Calu3 (cell line): Measurements from ENCODE around the gene PRPH2. TPM values are rescaled to one million over a fixed set of nuclear protein-coding genes. Genes with fewer than 3 reads are reported as not detected.
A peak's percentile ranks its signal among the peaks of the same experiment; 100 is the strongest.

Experiments
- Bru-seq: library from RNA; stranded (reverse); fragments of 400-500 nt; gene quantifications from one replicate; lab custom pipeline; 2021; lab: Mats Ljungman, UMichigan
- BruChase-seq, 2 experiments: library from RNA; stranded (reverse); fragments of 400-500 nt; gene quantifications; one replicate each; lab custom pipeline; 2021; lab: Mats Ljungman, UMichigan
- BruUV-seq: library from RNA; stranded (reverse); fragments of 400-500 nt; replicated peaks from 2 replicates; lab custom pipeline; 2021; lab: Mats Ljungman, UMichigan
- CTCF ChIA-PET: fragments of 300-600 bp; sonication (Branson Sonifier 250); formaldehyde crosslinking; loops from one replicate; lab custom pipeline; 2022; ENCODE audit warnings: antibody characterized with exemption; lab: Charles Lee
- DNase-seq: peaks from one replicate; pipeline ENCODE4 v3.0.0; 2022
- H3K27ac Mint-ChIP-seq: one replicate; pipeline ENCODE4 v1.8.0; 2022; ENCODE audit warnings: mixed read lengths; ENCODE audit not compliant: unreplicated experiment
- H3K27me3 Mint-ChIP-seq: one replicate; pipeline ENCODE4 v1.8.0; 2022; ENCODE audit warnings: mixed read lengths; ENCODE audit not compliant: unreplicated experiment
- H3K36me3 Mint-ChIP-seq: one replicate; pipeline ENCODE4 v1.8.0; 2022; ENCODE audit warnings: mild to moderate bottlenecking, moderate library complexity, mixed read lengths; ENCODE audit not compliant: insufficient read depth, unreplicated experiment
- H3K4me1 Mint-ChIP-seq: one replicate; pipeline ENCODE4 v1.8.0; 2022; ENCODE audit warnings: mild to moderate bottlenecking, low read depth, mixed read lengths; ENCODE audit not compliant: unreplicated experiment
- H3K4me3 Mint-ChIP-seq: one replicate; pipeline ENCODE4 v1.8.0; 2022; ENCODE audit warnings: mild to moderate bottlenecking, low read depth, moderate library complexity, mixed read lengths; ENCODE audit not compliant: unreplicated experiment
- H3K9me3 Mint-ChIP-seq: one replicate; pipeline ENCODE4 v1.8.0; 2022; ENCODE audit warnings: low read depth, mixed read lengths; ENCODE audit not compliant: unreplicated experiment
- intact Hi-C: fragments of 100-400 bp; cut with micrococcal nuclease; formaldehyde crosslinking; loops from one replicate; pipeline ENCODE4 v1.10.0; 2022; ENCODE audit not compliant: unreplicated experiment
- long read RNA-seq: library from polyadenylated mRNA; stranded (forward); transcript quantifications from one replicate; pipeline ENCODE4 v2.0.0, GENCODE V29; 2022
- total RNA-seq: library from RNA; stranded (reverse); gene quantifications from 2 replicates; pipeline ENCODE4 v1.2.3, GENCODE V29; 2022
- TF ChIP-seq, protein P1 (sequence below): fragments of 200-600 bp; IDR thresholded peaks from one replicate; pipeline ENCODE4 v1.8.0; 2022; ENCODE audit warnings: antibody characterized with exemption; ENCODE audit not compliant: unreplicated experiment

The PRPH2 gene, protein sequence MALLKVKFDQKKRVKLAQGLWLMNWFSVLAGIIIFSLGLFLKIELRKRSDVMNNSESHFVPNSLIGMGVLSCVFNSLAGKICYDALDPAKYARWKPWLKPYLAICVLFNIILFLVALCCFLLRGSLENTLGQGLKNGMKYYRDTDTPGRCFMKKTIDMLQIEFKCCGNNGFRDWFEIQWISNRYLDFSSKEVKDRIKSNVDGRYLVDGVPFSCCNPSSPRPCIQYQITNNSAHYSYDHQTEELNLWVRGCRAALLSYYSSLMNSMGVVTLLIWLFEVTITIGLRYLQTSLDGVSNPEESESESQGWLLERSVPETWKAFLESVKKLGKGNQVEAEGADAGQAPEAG
- total RNA-seq = not detected in 2 replicates
- Bru-seq, nascent RNA = not detected
- BruChase-seq, experiment 1, labeled RNA remaining after a 6-hour chase = percentile 8 among the genes with signal in this experiment
- percentile 4 among the genes with signal in this experiment for BruChase-seq, experiment 2, labeled RNA remaining after a 2-hour chase
- long read RNA-seq = 0 reads

DNA sequence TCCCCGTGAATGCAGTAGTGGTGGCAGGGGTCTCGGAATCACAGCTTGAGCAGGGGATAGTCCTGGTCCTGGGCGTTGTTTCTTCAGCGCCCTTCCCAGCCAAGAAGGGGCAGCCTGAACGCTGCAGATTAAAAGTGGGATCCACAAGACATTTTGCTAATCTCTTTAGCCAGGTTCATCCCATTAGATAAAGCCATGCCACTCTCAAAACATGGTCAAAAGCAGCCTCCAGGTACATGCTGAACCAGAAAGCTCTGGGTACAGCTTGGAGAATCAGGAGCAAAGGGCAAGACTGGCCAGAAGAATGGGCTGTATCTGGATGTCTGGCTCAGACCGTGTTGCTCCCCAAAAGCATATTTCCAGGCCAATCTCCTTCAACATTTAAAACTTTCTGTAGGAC lies at the start of gene PRPH2:
Gene PRPH2, minus strand, starts transcription at position 101 of the 400 bp plus-strand sequence. CDS start 263 bp downstream, outside the sequence.
- H3K4me3 Mint-ChIP-seq = no peak within 1 kb of the TSS

DNA sequence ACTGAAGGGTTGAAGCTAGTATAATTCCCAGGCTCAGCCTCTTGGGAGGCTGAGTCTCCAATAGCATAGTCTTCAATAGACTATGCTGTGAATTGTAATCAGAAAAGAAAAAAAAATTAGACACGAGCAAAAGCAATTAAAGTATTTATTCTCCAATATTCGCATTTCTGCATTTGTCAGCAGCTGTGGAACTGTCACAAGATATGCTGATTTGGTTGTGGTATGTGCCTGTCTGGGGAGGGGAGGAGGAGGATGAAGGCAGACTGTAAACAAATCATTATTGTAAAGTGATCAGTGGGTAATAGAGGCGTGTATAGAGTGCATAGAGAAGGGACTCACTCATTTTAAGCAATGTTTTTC lies 49.3 kb upstream of the PRPH2 start:
- Mint-ChIP-seq H3K27ac (no peak overlapping the region), H3K36me3 (no peaks in the 10 kb centered on the region), H3K4me1 (peaks cover 24% of the 10 kb centered on the region), H3K9me3 (no peaks in the 10 kb centered on the region), H3K27me3 (no peaks in the 10 kb centered on the region), H3K4me3 (no peak overlapping the region)
- intact Hi-C loops = no loop called here
- no TSS peak for BruUV-seq
- no peak for DNase-seq
- CTCF ChIA-PET = no interaction called here
- TF ChIP-seq, protein P1, sequence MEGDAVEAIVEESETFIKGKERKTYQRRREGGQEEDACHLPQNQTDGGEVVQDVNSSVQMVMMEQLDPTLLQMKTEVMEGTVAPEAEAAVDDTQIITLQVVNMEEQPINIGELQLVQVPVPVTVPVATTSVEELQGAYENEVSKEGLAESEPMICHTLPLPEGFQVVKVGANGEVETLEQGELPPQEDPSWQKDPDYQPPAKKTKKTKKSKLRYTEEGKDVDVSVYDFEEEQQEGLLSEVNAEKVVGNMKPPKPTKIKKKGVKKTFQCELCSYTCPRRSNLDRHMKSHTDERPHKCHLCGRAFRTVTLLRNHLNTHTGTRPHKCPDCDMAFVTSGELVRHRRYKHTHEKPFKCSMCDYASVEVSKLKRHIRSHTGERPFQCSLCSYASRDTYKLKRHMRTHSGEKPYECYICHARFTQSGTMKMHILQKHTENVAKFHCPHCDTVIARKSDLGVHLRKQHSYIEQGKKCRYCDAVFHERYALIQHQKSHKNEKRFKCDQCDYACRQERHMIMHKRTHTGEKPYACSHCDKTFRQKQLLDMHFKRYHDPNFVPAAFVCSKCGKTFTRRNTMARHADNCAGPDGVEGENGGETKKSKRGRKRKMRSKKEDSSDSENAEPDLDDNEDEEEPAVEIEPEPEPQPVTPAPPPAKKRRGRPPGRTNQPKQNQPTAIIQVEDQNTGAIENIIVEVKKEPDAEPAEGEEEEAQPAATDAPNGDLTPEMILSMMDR = no peak

More for the DNA sequence above, at the start of gene PRPH2:
- Mint-ChIP-seq H3K27ac (no peak within 1 kb of the TSS), H3K9me3 (no peaks in the 10 kb centered on the region), H3K27me3 (peaks cover 25% of the 10 kb centered on the region), H3K36me3 (peaks cover 8% of the 10 kb centered on the region), H3K4me1 (peaks cover 16% of the 10 kb centered on the region)
- TF ChIP-seq, protein P1 = no peak
- no peak for DNase-seq
- intact Hi-C loops = no loop called here
- BruUV-seq = no TSS peak
- CTCF ChIA-PET = no interaction called here

GRCh38 chr6:42769836-42770235 lies 47.4 kb upstream of the PRPH2 start:
- CTCF ChIA-PET = interaction anchor here (0.6 to 0.8 kb wide), 3 partner anchors 12 to 43 kb away, joined by 3 read pairs; partner anchors contain the start of gene BICRAL
- intact Hi-C loops = no loop called here
- peaks cover 4% of the 10 kb centered on the region for H3K36me3 Mint-ChIP-seq
- no peak overlapping the region for H3K4me3 Mint-ChIP-seq
- no peaks in the 10 kb centered on the region for H3K27me3 Mint-ChIP-seq
- BruUV-seq = no TSS peak
- TF ChIP-seq, protein P1 = no peak
- H3K4me1 Mint-ChIP-seq = peaks cover 31% of the 10 kb centered on the region
- no peaks in the 10 kb centered on the region for H3K9me3 Mint-ChIP-seq
- H3K27ac Mint-ChIP-seq = no peak overlapping the region
- no peak for DNase-seq

DNA sequence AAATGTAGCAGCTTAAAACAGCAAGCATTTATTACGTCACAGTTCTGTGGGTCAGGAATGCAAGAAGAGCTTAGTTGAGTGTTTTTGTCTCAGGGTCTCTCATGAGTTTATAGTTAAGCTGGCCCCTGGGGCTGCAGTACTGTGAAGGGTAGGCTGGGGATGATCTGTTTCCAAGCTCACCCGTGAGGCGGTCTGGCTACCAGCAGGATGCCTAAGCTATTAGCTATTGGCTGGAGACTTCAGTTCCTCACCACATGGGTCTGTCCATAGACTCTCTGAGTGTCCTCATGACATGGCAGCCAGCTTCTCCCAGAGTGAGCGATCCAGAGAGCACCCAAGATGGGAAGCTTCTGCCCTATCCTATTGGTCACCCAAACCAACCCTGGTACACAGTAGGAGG lies 46.7 kb upstream of the PRPH2 start:
- no TSS peak for BruUV-seq

More for the DNA sequence above, 46.7 kb upstream of the PRPH2 start:
- Mint-ChIP-seq H3K9me3 (no peaks in the 10 kb centered on the region), H3K36me3 (peaks cover 7% of the 10 kb centered on the region), H3K4me3 (no peak overlapping the region), H3K4me1 (peaks cover 23% of the 10 kb centered on the region), H3K27me3 (no peaks in the 10 kb centered on the region), H3K27ac (no peak overlapping the region)
- no peak for DNase-seq
- CTCF ChIA-PET = interaction anchor here (0.6 to 0.8 kb wide), 4 partner anchors 13 to 350 kb away, joined by 3 to 13 read pairs (median 3); partner anchors contain the start of genes BICRAL and TBCC
- intact Hi-C loops = no loop called here
- TF ChIP-seq, protein P1 = no peak
